Loucy (cell line): ENCODE measurements around the gene DSCAM.

Experiments used
- CTCF ChIP-seq: fragments of 200-600 bp; sonication (generic); conservative IDR thresholded peaks from 2 replicates; pipeline ENCODE4 v1.5.1; 2014; ENCODE audit warnings: mild to moderate bottlenecking, antibody characterized with exemption, low read length
- EZH2phosphoT487 ChIP-seq: fragments of 200-600 bp; IDR thresholded peaks from 2 replicates; pipeline ENCODE4 v1.6.1; 2018; ENCODE audit warnings: antibody characterized with exemption, mild to moderate bottlenecking, moderate library complexity, borderline replicate concordance

- no peak for TF ChIP-seq CTCF
- no peak for TF ChIP-seq EZH2phosphoT487
Observed at GRCh38 chr21:40667967-40668366, 179.0 kb downstream of the DSCAM start.
